Peyer's patch (tissue), 4 donors: ENCODE results near the gene RNF5. TPM values are rescaled to one million over a fixed set of nuclear protein-coding genes. Genes with fewer than 3 reads are reported as not detected.
"Not testable (repeated sequence)": the region's sequence is repeated elsewhere in the genome, so short reads cannot be mapped to it uniquely, and the experiment has no call there.

ENCODE experiments used
- DNase-seq, 3 donors: peaks; one replicate each; pipeline ENCODE4 v3.0.0-alpha.2; 2017 to 2019
- H3K27ac ChIP-seq, 4 donors: fragments of 200-600 bp; sonication (generic); one replicate each; pipeline ENCODE4 v1.5.1; 2016 to 2019
- H3K27me3 ChIP-seq, 2 donors: fragments of 200-600 bp; sonication (generic); one replicate each; pipeline ENCODE4 v1.5.1; 2019
- H3K36me3 ChIP-seq, 3 donors: fragments of 200-600 bp; sonication (generic); one replicate each; pipeline ENCODE4 v1.5.1; 2016 to 2019
- H3K4me1 ChIP-seq, 4 donors: fragments of 200-600 bp; sonication (generic); one replicate each; pipeline ENCODE4 v1.5.1; 2016 to 2019
- H3K4me3 ChIP-seq, 4 donors: fragments of 200-600 bp; sonication (generic); 1 replicate in 3 of 4; 2 replicates in 1 of 4; pipeline ENCODE4 v1.5.1; 2016 to 2019; ENCODE audit warnings: mild to moderate bottlenecking in 1 of 4
- H3K9me3 ChIP-seq, 4 donors: fragments of 200-600 bp; sonication (generic); one replicate each; pipeline ENCODE4 v1.5.1; 2016 to 2019; ENCODE audit warnings: mild to moderate bottlenecking in 1 of 4
- CTCF ChIP-seq, 6 experiments: fragments of 450-650 bp in 4 of 6; fragments of 200-600 bp in 2 of 6; sonication (generic) in 1 of 6; IDR thresholded peaks; one replicate each; pipeline ENCODE4 v1.5.1; 2017 to 2019; ENCODE audit warnings: antibody characterized with exemption in 6 of 6, mild to moderate bottlenecking in 3 of 6, moderate library complexity in 1 of 6
- POLR2A ChIP-seq, 2 donors: fragments of 450-650 bp; IDR thresholded peaks; one replicate each; pipeline ENCODE4 v1.5.1; 2017; ENCODE audit warnings: antibody characterized with exemption in 2 of 2, mild to moderate bottlenecking in 2 of 2, moderate library complexity in 2 of 2
- total RNA-seq, 4 donors: library from RNA; depleted of rRNA; stranded (reverse); fragments of >200 nt; gene quantifications; one replicate each; pipeline ENCODE4 v1.1.0, GENCODE V29; 2016

The RNF5 gene
- total RNA-seq, 4 donors from 2014 or later = 84.2 to 199 (median 115) TPM

DNA sequence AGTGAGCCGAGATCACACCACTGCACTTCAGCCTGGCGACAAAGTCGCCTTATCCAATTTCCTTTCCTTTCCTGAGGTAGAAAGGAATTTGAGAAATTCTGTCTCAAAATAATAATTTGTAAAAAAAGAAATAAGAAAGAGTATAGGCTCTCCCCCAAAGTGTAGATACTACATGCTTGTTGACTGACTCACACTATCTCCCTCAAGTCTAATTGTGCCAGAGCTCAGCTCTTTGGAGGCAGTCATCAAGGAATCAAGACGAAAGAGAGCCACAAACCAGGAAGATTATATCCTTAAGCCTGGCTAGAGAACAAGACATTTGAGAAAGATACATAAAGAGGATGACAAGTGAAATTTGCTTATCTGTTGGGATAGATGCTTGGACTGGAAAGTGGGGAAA, 44.4 kb upstream of the RNF5 start:
- Histone ChIP-seq H3K4me3 (no peak overlapping the region), H3K4me1 (peaks cover 2 to 10% (median 7%) of the 10 kb centered on the region in 4 donors), H3K27me3 (no peaks in the 10 kb centered on the region), H3K36me3 (no peaks in the 10 kb centered on the region), H3K27ac (no peak overlapping the region), H3K9me3 (no peaks in the 10 kb centered on the region)
- DNase-seq = no peak
- TF ChIP-seq POLR2A (IDR thresholded peaks at IDR 0.05) = no peak
- no peak for TF ChIP-seq CTCF (IDR thresholded peaks at IDR 0.05)

DNA sequence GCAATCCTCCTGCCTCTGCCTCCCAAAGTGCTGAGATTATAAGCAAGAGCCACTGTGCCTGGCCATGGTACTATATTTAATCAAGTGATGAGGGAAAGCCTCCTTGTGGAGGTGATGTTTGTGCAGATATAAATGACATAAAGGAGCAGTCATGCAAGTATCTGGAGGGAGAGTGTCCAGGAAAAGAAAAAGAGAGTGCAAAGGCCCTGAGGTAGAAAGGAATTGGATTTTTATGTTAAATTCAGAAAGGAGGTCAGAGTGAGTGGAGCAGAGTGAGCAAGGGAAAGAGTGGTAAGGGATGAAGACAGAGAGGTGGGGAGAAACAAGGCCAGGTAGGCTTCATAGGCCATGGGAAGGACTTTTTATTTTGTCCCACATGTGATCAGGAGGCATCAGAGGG, 40.8 kb upstream of the RNF5 start:
- no peak for DNase-seq
- Histone ChIP-seq H3K27ac (no peak overlapping the region), H3K36me3 (no peaks in the 10 kb centered on the region), H3K4me1 (no peaks in the 10 kb centered on the region), H3K27me3 (no peaks in the 10 kb centered on the region), H3K9me3 (no peaks in the 10 kb centered on the region), H3K4me3 (no peak overlapping the region)
- TF ChIP-seq POLR2A (IDR thresholded peaks at IDR 0.05) = no peak
- TF ChIP-seq CTCF (IDR thresholded peaks at IDR 0.05) = no peak

DNA sequence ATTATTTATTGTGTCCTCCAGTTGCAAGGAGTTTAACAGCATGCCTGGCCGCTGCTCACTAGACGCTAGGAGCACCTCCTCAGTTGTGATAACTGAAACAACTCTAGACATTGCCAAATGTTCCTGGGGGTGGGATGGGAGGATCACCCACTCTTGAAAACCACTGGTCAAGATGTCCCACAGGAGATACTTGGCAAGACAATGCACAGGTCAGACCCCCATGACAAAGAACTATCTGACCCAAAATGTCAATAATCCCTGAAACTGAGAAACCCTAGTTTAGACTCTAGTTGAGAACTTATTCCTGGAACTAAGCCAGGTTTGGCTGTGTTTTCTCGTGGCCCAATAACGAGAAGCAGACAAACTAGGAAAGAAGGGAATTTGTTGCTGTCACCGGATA, 38.6 kb upstream of the RNF5 start:
- H3K27me3 ChIP-seq = no peaks in the 10 kb centered on the region

GRCh38 chr6:32140420-32141046, 37.7 kb upstream of the RNF5 start:
- TF ChIP-seq POLR2A (IDR thresholded peaks at IDR 0.05) (no peak), CTCF (IDR thresholded peaks at IDR 0.05) (no peak)
- Histone ChIP-seq H3K27ac (no peak overlapping the region), H3K27me3 (no peaks in the 10 kb centered on the region), H3K4me1 (no peaks in the 10 kb centered on the region), H3K36me3 (no peaks in the 10 kb centered on the region), H3K4me3 (no peak overlapping the region), H3K9me3 (no peaks in the 10 kb centered on the region)
- DNase-seq = no peak

More for the DNA sequence above, 38.6 kb upstream of the RNF5 start:
- no peaks in the 10 kb centered on the region for H3K4me1 ChIP-seq
- H3K27ac ChIP-seq = no peak overlapping the region
- DNase-seq = no peak
- TF ChIP-seq POLR2A (IDR thresholded peaks at IDR 0.05) (no peak), CTCF (IDR thresholded peaks at IDR 0.05) (no peak)
- H3K36me3 ChIP-seq = no peaks in the 10 kb centered on the region
- H3K4me3 ChIP-seq = no peak overlapping the region
- no peaks in the 10 kb centered on the region for H3K9me3 ChIP-seq

DNA sequence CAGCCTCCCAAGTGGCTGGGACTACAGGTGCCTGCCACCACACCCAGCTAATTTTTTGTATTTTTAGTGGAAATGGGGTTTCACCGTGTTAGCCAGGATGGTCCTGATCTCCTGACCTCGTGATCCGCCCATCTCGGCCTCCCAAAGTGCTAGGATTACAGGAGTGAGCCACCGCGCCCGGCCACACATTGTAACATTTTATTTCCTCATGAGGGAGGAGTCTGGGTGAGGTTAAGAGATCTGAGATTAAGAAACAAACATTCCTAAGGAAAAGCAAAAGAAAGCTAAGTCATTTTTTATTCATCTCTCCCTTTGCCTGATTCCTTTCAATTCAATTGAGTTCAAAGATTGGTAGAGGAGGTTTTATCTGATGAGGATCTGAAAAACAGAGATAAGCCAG, 34.0 kb upstream of the RNF5 start:
- not testable (repeated sequence) for H3K4me3 ChIP-seq, H3K36me3 ChIP-seq, H3K27me3 ChIP-seq, DNase-seq, H3K27ac ChIP-seq, H3K4me1 ChIP-seq, H3K9me3 ChIP-seq

DNA sequence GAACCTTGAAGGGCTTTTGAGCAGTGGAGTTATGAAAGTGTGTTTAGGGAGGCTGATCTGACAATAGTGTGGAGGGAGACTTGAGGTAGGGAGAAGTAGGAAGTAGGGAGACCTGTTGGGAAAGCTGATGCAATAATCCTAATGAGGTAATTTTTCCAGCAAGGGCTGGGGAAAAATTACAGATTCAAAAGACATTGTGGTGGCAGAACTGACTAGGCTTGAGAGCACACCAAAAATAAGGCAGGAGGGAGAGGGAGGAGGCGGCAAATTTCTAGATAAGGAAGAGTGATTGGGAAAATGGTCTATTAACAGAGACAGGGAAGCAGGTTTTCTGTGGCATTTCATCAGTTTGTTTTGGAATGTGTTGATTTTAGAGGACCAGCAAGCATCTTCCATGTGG, 31.9 kb upstream of the RNF5 start:
- H3K4me1 ChIP-seq = peaks cover 0 to 3% (median 0%) of the 10 kb centered on the region in 4 donors
- no peaks in the 10 kb centered on the region for H3K9me3 ChIP-seq
- H3K36me3 ChIP-seq = no peaks in the 10 kb centered on the region
- TF ChIP-seq POLR2A (IDR thresholded peaks at IDR 0.05) (no peak), CTCF (IDR thresholded peaks at IDR 0.05) (no peak)
- no peak for DNase-seq
- H3K27me3 ChIP-seq = no peaks in the 10 kb centered on the region
- H3K4me3 ChIP-seq = no peak overlapping the region
- no peak overlapping the region for H3K27ac ChIP-seq
